Prostate gland (tissue), 2 donors: Measurements from ENCODE around the gene GTPBP1. TPM values are rescaled to one million over a fixed set of nuclear protein-coding genes. Genes with fewer than 3 reads are reported as not detected.
A peak's percentile ranks its signal among the peaks of the same experiment; 100 is the strongest.

ENCODE experiments used
- DNase-seq: peaks from one replicate; pipeline ENCODE4 v3.0.0-alpha.2; 2019; ENCODE audit warnings: low spot score
- H3K27ac ChIP-seq, 2 donors: fragments of 200-600 bp; sonication (generic); 2 replicates each; pipeline ENCODE4 v1.5.1; 2017 to 2019
- H3K27me3 ChIP-seq: fragments of 200-600 bp; sonication (generic); replicated peaks from 2 replicates; pipeline ENCODE4 v1.5.1; 2019; ENCODE audit not compliant: insufficient read depth
- H3K36me3 ChIP-seq, 2 donors: fragments of 200-600 bp; sonication (generic); 1 replicate in 1 of 2; 2 replicates in 1 of 2; pipeline versions ENCODE4 v1.5.1 to v1.8.1; 2017 to 2019
- H3K4me1 ChIP-seq: fragments of 200-600 bp; sonication (generic); replicated peaks from 2 replicates; pipeline ENCODE4 v1.5.1; 2019
- H3K4me3 ChIP-seq, 2 donors: fragments of 200-600 bp; sonication (generic); 2 replicates each; pipeline ENCODE4 v1.5.1; 2017 to 2019
- H3K9me3 ChIP-seq: fragments of 200-600 bp; sonication (generic); 2 replicates; pipeline ENCODE4 v1.5.1; 2017
- POLR2A ChIP-seq: fragments of 450-650 bp; IDR thresholded peaks from one replicate; pipeline ENCODE4 v1.6.1; 2016; ENCODE audit warnings: antibody characterized with exemption, mild to moderate bottlenecking
- POLR2AphosphoS5 ChIP-seq: sonication (generic); formaldehyde crosslinking; IDR thresholded peaks from one replicate; pipeline ENCODE4 v1.6.1; 2017; ENCODE audit warnings: antibody characterized with exemption
- WGBS: methylation state at CpG from one replicate; pipeline ENCODE4 v1.1.5; 2018; 5-methylcytosine and 5-hydroxymethylcytosine counted together
- intact Hi-C: fragments of 100-400 bp; cut with DNase I; formaldehyde crosslinking; loops from one replicate; pipeline ENCODE4 v1.14.2; 2022
- total RNA-seq, 2 donors: library from RNA; depleted of rRNA; stranded (reverse); fragments of >200 nt; gene quantifications; one replicate each; pipeline ENCODE4 v1.1.0, GENCODE V29; 2016
- TF ChIP-seq, protein P1 (sequence below), 4 experiments: fragments of 200-600 bp in 2 of 4; fragments of 450-650 bp in 2 of 4; sonication (generic) in 2 of 4; IDR thresholded peaks; 1 replicate in 3 of 4; 2 replicates in 1 of 4; pipeline ENCODE4 v1.5.1; 2016 to 2019; ENCODE audit warnings: antibody characterized with exemption in 4 of 4, mild to moderate bottlenecking in 2 of 4, moderate library complexity in 2 of 4

GTPBP1 gene
- total RNA-seq, 2 donors from 2014 or later = 61.9 to 74.5 TPM

- TF ChIP-seq POLR2A (no peak), POLR2AphosphoS5 (no peak)
- TF ChIP-seq, protein P1, sequence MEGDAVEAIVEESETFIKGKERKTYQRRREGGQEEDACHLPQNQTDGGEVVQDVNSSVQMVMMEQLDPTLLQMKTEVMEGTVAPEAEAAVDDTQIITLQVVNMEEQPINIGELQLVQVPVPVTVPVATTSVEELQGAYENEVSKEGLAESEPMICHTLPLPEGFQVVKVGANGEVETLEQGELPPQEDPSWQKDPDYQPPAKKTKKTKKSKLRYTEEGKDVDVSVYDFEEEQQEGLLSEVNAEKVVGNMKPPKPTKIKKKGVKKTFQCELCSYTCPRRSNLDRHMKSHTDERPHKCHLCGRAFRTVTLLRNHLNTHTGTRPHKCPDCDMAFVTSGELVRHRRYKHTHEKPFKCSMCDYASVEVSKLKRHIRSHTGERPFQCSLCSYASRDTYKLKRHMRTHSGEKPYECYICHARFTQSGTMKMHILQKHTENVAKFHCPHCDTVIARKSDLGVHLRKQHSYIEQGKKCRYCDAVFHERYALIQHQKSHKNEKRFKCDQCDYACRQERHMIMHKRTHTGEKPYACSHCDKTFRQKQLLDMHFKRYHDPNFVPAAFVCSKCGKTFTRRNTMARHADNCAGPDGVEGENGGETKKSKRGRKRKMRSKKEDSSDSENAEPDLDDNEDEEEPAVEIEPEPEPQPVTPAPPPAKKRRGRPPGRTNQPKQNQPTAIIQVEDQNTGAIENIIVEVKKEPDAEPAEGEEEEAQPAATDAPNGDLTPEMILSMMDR (IDR thresholded peaks at IDR 0.05) = no peak
- no peak overlapping the region for H3K27ac ChIP-seq
- H3K27me3 ChIP-seq = no peaks in the 10 kb centered on the region
- WGBS = 93% methylated on average over 13 of the region's 13 CpGs
- no peak for DNase-seq
- H3K9me3 ChIP-seq = no peaks in the 10 kb centered on the region
- peaks cover 42 to 44% of the 10 kb centered on the region in 2 donors for H3K36me3 ChIP-seq
- intact Hi-C loops = loop anchor here (5.0 kb wide), 1 partner anchor 48 kb away; the partner anchor contains the start of gene TOMM22
- no peak overlapping the region for H3K4me3 ChIP-seq
- H3K4me1 ChIP-seq = peaks cover 8% of the 10 kb centered on the region
Observed at GRCh38 chr22:38730411-38730871, 24.7 kb downstream of the GTPBP1 start.

GRCh38 chr22:38731703-38732161 lies 26.0 kb downstream of the GTPBP1 start:
- Histone ChIP-seq H3K4me3 (no peak overlapping the region), H3K4me1 (peaks cover 8% of the 10 kb centered on the region), H3K36me3 (peaks cover 32 to 50% of the 10 kb centered on the region in 2 donors), H3K9me3 (no peaks in the 10 kb centered on the region), H3K27me3 (no peaks in the 10 kb centered on the region), H3K27ac (peak overlapping the region; percentile 66 to 82)
- 68% methylated on average over 6 of the region's 6 CpGs for WGBS
- no peak for DNase-seq
- TF ChIP-seq, protein P1 (IDR thresholded peaks at IDR 0.05) = no peak
- no peak for TF ChIP-seq POLR2AphosphoS5
- TF ChIP-seq POLR2A = no peak
- intact Hi-C loops = loop anchor here (5.0 kb wide), 1 partner anchor 49 kb away; the partner anchor contains the start of gene TOMM22

DNA sequence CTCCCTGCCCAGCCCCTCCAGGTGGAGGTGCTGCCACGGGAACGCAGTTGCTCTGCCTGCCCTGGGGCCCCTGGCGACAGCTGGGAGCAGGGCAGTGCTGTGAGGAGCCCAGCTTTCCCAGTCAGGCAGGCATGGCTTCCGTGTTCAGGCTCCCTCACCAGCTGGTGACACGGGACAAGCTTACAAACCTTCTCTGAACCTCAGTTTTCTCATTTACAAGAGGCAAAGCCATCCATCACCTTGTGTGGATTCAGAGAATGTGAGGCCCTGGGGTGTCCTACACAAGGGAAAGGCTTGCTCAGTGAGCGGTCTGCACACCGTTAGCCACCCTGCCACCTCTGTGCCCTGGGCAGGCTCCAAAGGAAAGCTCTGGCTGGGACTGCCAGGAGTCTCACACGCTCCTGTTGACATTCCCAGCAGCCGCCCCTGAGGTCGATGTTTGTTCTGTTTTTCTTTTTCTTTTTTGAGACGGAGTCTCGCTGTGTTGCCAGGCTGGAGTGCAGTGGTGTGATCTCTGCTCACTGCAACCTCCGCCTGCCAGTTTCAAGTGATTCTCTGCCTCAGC lies 26.6 kb downstream of the GTPBP1 start:
- Histone ChIP-seq H3K27me3 (no peaks in the 10 kb centered on the region), H3K4me1 (peaks cover 8% of the 10 kb centered on the region), H3K36me3 (peaks cover 32 to 48% of the 10 kb centered on the region in 2 donors), H3K4me3 (no peak overlapping the region), H3K9me3 (no peaks in the 10 kb centered on the region), H3K27ac (peak overlapping the region; percentile 66 to 82)
- no peak for DNase-seq
- intact Hi-C loops = loop anchor here (5.0 kb wide), 1 partner anchor 50 kb away; the partner anchor contains the start of gene TOMM22
- WGBS = 28% methylated on average over 13 of the region's 13 CpGs
- peak; percentile 18 for TF ChIP-seq POLR2AphosphoS5
- TF ChIP-seq, protein P1 (IDR thresholded peaks at IDR 0.05) = peak in 1 of 4 experiments; percentile 28
- TF ChIP-seq POLR2A = no peak

DNA sequence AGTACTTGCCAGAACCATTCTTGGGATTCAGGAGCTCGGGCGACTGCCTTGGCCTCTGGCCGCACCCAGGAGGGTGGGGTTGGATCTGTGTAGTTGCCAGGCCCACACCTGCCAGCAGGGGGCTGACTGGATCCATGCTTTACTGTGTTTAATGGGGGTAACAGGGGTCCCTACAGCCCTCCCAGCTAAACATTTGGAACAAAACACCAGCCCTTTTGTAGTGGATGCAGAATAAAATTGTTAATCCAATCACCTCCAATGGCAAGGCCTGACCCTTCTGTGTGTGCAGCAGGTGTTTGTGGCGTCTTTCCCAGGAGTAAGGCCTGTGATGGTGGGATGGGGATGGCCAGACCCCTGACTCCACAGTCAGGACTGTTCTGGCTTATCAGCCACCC lies 27.6 kb downstream of the GTPBP1 start:
- H3K4me1 ChIP-seq = peaks cover 8% of the 10 kb centered on the region
- TF ChIP-seq POLR2A = no peak
- TF ChIP-seq, protein P1 (IDR thresholded peaks at IDR 0.05) = peak; percentile 51 to 78 (median 65)
- no peak overlapping the region for H3K4me3 ChIP-seq
- H3K9me3 ChIP-seq = no peaks in the 10 kb centered on the region
- no peak for DNase-seq
- WGBS = 29% methylated on average over 4 of the region's 4 CpGs
- H3K36me3 ChIP-seq = peaks cover 32 to 47% of the 10 kb centered on the region in 2 donors
- intact Hi-C loops = loop anchor here (5.0 kb wide), 1 partner anchor 51 kb away; the partner anchor contains the start of gene TOMM22
- H3K27me3 ChIP-seq = no peaks in the 10 kb centered on the region
- H3K27ac ChIP-seq = peak overlapping the region; percentile 66 to 82
